Stimulated activated CD4-positive, alpha-beta T cell treated with anti-CD3 and anti-CD28 coated beads, Interleukin-12 subunit alpha, Interleukin-12 subunit beta, amount 100 ng/mL, for 48 hours (primary cell): ENCODE measurements around the gene IQSEC1.

Experiments used
- DNase-seq, 3 donors: peaks; one replicate each; pipeline ENCODE4 v3.0.0-alpha.2; 2020; ENCODE audit warnings: low read depth in 2 of 3, low spot score in 1 of 3

IQSEC1 gene

DNA sequence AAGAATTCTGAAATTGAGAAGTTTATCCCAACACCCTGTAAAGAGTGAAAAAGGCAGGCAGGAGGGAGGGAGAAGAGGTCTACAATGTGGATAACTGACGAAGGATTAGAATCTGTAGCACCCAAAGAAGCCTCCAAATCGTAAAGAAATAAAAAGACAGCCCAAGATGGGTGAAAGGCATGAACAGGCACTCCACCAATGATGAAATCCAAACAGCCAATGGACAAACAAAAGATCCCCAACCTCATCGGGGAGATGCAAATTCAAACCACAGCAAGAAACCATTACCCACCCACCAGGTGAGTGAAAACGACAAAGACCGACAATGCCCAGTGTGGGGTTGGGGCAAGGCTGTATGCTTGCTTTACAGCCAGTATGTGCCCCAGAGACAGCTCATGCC, 85.6 kb downstream of the IQSEC1 start:
- no peak for DNase-seq

DNA sequence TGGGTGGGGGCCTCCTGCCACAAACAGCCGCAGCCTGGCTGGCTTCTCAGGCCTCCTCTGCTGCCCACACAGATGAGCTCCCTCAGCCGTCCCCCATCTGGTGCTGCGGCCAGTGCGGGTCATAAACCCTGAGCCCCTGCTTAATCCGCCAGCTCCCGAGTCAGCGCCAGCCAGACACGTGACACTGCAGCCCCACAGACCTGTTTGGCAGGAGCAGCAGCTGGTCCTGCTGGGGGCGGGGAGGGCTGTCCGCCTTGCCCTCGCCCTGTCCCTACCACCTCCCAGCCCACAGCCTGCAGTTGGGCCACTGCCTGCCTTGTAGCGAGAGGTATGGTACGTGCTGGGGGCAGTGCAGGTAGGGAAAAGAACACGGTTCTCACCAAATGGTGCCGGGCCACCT, 86.2 kb downstream of the IQSEC1 start:
- DNase-seq = no peak

DNA sequence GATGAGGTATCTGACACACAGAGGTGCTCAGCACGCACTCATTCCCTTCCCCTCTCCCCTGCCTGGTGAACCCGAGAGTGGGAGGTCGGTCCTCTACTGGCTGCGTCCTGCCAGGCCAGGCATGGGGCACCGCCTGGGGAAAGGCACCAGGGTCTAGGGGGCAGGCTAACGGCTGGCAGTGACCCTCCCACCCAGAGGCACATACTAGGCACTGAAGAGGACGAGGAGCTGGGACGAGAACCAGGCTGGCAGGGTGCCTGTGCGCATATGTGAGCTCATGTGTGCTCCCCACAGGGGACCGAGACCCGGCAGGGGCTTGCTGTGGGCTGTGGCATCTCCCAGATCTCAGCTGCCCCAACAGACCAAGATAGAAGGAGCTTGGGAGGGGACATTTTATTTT, 86.7 kb downstream of the IQSEC1 start:
- no peak for DNase-seq

DNA sequence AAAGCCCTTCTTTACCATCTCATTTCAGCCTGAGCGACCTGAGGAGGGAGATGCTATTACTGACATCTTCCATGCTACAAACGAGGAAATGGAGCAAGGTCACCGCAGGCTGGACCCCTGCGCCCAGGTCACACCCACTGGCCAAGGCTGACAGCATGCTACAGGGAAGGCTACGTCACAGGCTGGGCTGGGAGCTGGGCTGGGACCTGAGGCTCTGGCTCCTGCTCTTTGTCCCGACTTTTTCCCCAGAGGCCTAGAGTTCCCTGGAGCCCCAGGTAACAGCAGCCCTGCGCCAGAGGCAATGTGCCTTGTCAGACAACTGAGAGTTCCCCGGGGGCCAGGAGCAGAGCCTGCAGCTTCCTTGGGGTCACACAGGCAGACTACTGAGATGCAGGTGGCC, 87.2 kb downstream of the IQSEC1 start:
- DNase-seq = no peak

DNA sequence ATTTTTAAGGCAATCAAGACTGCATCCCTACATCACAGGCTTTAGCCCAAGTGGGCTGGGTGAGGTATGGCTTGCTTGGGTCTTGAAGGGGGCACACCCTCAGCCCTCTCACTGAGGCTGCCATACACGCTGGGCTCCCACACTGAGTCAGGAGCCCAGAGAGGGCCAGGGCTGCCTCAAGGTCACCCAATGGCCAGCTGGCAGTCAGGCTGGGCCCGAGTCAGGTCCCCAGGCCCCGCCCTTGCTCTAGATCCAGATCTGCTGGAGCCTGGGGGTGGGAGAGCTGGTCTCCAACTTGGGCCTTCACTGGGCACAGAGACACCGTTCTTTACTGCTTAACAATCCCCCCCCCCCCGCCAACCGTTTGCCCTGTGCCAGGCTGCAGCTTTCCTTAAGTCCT, 88.1 kb downstream of the IQSEC1 start:
- DNase-seq = no peak

DNA sequence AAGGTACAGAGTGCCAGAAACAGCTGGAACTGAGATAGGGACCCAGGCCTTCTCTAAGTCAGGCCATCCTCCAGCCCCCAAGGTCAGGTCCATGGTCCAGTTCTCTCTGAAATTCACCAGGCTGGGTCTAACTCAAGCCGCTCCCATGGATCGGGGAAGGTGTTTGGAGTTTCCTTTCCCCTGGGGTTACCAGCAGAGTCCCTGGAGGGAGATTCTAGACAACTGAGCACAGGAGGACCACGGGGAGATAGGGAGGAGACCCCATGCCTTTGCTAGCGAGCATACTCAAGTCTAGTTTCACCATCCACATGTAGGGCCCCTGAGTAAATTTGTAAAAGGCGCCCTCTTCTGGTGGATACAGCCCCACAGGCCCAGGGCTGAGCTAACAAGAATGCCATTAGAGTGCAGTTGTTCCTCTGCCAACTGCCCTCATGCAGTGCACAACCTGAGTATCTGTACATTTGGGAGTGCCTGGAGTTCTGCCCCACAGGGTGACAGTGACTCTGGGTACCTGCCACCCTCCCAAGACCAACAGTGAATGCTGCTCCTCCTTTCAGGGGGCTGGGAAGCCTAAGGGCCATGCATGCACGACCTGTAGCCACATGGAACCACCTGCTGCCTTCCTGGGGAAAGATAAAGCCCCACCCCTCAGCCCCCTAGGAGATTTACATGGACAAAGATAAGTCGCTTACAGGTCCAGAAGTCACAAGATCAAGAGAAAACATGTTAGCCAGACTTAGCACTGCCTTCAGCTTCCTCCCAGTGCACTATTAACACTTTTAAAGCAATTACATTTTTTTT, 89.0 kb downstream of the IQSEC1 start:
- peak; percentile 47 to 72 (median 53) for DNase-seq

DNA sequence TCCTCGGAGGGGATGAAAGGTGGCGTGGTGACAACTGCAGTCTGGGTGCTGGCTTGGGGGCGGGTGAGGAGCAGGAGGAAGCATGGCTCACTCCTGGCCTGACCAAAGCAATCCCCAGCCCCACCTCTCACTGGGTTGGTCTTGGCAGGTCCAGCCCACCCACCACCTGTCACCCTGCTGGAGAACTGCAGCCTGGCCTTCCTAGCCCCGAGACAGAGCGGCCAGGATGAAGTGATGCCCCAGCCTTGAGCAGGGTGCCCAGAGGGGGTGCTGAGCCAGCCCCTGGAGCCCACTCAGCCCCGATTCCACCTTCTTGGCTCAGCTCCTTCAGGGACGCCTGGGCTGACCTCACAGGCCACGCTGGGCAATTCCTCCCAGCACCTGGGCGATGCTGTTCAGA, 89.9 kb downstream of the IQSEC1 start:
- no peak for DNase-seq

DNA sequence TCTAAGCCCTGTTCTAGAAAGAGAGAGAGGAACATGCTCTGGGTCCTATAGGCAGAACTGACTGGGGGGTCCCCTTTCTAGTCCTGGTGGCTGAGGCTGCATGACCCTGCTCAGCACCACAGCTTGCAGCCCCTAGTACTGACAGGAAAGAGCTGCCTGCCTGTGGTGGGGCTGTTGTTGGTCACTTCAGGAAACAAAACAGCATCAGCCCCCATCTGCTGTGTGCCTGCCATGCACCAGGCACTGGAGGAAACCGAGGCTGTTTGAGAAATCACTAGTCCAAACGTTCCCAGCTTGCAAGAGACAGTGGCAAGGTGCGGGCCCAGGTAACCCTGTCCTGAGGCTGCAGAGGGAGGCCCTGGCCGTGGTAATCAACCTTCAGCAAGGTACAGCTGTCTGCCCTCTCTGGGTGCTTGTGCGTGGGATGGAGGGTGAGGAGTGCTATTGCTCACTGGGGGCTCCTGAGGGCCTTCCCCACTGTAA, 90.6 kb downstream of the IQSEC1 start:
- no peak for DNase-seq

DNA sequence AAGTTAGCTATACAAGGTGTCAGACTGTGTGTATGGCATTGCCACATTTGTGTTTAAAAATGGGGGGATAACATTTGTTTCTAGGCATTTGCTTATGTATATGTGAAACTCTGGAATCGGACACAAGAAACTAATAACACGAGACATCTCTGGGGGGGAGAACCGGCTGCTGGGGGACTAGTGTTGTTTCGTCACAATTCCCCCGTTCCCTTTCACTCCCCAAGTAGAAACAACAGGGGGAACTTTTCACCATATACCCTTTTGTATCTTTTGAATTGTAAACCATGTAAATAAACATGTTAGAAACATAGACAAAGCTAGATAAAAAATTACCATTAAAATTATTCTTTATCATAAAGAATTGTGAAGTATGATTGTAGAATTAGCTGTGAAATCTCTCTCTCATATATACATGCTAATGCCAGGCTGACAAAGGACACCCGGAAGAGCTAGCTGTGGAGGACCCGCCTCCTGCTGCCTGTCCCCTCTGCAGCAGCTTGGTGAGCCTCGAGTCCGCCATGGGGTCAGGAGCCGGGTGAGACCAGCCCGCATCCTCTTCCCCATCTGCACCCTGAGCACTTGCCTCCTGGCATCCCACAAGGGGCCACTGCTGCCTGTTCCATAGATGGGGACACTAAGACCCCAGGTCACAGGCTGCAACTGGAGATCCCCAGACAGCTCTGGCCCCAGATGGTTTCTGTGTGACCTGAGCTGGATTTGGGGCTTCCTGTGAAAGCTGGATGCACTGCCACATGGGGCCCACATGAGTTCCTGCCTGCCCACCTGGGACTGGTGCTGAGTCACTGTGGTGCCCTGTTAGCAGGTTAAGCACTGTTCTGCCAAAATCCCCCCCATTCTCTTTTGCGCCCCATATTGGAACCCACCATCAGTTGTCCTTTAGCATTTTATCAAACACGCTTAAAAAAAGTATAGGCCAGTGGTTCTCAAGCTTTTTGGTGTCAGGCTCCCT, 91.6 kb downstream of the IQSEC1 start:
- no peak for DNase-seq

DNA sequence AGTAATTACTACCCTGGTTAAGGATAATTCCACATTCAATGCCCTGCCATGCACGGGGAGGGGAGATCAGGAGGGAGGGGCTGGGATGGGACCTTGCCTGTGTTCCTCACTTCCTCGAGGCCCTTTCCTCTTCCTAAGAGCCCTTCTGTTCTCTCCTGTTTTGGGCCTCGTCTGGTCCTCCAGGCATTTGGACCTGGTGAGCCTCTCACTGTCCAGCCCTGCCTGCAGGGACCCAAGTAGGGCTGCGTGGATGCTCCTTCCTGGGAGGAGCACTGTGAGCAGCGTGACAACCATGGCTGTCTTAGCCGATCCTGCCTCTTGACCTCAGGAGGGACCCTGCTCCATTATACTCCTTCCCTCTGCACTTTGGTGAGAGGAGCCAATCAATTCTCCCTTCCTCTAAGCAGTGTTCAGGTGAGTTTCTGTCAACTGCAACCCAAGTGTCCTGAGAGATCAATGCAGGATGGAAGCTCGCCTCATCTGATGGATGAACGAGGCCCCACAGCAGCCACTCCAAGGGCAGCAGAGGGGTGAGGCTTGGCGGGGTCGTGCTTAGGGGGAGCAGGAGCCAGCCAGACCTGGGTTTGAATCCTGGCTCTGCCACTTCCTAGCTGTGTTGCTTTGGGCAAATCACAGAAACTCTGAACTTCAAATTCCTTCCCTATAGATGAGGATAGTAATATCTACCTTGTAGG, 92.5 kb downstream of the IQSEC1 start:
- DNase-seq = no peak

DNA sequence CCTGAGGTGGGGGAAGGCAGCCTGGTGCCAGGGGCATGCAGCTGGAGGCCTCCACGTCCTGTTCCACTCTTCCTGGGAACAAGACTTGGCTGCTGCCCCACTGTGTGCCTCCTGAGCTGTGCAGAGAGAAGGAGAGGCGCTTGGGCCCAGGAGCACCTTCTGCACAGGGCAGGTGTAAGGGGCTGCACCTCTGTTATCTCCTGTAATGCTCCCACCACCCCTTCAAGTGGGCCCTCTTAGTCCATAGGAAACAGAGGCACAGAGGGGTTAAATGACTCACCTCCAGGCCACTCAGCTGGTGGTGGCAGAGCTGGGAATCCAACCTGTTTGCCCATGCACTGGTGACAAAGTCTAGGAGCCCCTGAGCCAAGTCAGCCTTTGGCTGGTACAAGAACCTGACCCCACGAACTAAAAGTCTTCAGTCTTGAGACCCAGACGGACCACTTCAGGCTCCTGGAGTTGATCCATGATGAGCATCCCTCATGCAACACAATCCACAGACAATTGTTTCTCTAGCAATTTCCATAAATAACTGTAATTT, 93.2 kb downstream of the IQSEC1 start:
- no peak for DNase-seq

DNA sequence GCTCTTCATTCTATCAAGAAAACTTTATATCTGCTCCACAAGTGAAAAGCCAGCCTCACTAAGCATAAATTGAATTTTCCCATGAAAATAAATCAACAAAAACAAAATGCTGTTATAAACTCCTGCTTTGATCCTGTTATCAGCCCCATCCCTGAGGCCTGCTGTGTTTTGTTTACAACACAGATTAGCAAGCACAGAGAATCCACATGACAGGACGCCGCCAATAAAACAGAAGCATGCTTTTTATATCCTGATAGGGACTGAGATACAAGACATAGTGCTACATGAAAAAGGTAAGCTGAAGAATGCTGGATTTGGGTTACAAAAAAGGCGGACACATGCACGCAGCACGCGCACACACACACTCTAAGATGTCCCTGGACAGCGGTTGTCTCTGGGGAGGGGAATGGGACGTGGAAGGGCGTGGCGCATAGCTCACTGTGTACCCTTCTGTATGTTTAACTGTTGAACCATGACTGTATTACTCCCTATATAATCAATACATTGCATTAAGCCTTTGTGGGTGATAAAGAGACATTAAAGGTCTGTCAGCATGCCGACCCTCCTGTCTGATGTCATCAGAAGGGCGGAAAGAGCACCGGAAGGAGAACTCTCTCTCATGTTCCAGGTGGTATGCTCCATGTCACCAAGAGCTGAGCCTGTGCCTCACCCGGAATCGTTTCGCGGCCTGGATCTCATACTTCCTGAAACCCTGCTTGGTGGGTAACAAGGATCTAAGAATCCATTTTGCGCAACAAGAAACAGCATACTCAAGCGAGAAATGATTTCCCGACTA, 93.9 kb downstream of the IQSEC1 start:
- DNase-seq = no peak

DNA sequence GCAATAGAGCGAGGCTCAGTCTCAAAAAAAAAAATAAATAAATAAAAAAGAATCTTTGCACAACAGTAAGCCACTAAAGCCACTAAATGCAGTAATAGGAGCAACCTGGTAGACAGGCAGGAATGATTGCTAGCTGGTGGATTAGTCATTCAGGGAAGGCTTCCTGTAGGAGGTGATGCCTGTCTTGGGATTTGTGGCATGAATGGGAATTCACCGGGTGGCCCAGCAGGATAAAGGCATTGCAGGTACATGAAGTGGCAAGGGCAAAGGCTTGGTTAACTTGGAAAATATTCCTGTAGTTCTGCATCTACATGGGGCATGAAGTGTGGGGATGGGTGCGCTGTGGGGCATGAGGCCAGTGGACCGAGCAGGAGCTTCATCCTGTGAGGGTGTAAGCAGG, 94.5 kb downstream of the IQSEC1 start:
- no peak for DNase-seq

DNA sequence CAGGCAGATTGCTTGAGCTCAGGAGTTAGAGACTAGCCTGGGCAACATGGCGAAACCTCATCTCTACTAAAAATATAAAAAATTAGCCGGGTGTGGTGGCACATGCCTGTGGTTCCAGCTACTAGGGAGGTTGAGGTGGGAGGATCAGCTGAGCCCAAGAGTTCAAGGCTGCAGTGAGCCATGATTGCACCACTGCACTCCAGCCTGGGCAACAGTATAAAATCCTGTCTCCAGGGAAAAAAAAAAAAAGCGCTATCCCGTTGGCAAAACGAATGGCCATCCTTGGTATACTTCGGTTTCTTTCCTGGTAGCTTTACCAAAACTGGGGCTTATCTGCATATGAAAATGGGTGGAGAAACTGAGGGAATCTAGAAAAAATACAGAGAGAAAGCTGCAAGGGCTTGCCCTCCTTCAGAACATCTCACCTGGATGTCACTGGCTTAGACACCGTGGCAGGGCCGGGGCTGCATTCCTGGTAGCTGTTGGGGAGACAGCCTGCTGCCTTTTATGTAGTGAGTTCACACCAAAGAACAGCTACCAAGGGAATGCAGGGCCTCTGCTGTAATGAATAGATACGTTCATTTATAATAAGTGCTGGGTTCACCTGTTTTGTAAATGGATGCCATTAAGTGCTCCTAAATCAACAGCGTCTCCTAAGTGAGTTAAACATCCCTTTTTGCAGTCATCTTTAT, 96.0 kb downstream of the IQSEC1 start:
- no peak for DNase-seq

DNA sequence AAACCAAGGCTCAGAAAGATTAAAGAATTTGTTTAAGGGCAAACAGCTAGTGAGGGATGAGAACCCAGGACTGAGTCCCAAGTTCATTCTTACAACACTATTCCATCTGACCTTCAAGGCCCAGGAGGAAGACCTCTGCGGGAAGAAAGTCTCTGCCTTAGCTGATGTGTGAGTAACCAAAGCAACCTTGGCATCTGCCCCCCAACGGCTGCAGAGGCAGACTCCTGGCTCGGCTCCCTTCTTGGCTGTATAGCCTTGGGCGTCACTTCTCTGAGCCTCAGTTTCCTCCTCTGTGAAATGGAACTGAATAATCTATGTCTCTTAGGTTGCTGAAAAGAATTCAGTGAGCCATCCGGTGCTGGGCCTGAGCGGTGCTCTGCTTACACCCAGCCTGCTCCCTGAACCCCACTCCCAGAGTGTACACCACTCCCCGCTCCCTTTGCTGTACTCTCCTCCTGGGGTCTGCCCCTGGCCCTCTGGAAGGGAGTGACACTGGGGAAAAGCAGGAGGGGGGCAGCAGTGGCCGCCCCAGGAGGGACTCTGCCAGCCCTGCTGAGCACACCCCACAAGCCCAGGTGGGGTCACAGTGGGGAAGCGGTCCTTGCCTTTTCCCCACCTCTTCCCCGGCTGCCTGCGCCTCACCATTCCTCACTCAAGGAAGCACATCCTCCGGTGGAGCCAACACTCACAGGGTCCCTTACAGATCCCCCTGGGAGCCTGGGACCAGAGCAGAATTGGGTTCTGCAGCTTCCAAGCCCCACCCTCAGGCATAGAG, 97.3 kb downstream of the IQSEC1 start:
- no peak for DNase-seq

DNA sequence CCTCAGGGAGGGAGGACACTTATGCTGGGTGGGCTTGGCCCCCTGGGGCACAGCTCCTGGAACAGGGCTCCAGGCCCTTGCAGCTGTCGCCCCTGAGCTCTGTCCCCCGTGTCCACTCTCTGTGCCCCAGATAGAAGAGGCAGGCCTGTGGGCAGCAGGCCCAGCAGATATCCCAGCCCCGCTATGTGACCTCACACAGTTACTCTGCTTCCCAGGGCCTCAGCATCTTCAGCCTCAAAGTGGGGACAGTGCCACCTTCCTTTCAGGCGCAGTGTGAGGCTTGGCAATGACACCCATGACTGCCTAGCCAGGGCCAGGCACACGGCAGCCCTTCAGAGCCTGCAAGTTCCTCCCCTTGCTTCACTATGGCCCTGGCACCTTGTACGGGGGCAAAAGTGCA, 98.4 kb downstream of the IQSEC1 start:
- no peak for DNase-seq

DNA sequence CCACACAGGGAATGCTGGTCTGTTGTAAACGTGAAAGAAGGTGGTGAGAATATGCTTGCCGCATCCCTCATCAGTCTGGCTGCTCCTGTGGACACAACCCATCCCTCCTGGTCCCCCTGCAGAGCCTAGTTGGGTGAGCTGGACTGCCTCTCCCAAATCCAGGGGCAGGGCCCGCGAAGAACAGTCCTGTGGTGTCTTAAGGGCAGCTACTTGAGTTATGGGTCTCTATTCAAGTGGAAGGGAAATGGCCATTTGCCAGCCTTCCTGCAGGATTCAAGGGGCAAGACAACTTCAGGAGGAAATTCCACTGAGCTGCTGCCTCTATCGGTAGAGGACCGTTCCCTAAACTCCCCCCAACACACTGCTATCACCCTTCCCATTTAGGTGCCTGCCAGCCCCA, 98.9 kb downstream of the IQSEC1 start:
- no peak for DNase-seq

DNA sequence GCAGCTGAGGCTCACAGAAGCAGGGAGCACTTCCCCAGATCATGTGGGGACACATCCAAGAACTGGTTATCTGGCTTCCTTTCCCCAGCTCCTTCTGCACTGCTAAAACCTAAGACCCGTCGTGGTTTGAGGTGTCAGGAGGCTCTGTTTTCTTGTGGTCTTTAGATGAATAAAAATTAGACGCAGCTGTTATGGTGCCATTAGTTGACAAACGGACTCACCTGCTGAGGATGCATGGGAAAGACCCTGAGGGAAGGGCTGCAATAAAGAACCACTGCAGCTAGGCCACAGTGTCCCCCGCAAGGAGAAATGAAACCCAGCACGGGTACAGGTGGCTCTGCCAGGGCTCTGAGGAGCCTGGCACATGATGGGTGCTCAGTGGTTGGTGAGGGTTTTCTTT, 99.4 kb downstream of the IQSEC1 start:
- no peak for DNase-seq
